ENCODE measurements around the gene CENPM.

DNA sequence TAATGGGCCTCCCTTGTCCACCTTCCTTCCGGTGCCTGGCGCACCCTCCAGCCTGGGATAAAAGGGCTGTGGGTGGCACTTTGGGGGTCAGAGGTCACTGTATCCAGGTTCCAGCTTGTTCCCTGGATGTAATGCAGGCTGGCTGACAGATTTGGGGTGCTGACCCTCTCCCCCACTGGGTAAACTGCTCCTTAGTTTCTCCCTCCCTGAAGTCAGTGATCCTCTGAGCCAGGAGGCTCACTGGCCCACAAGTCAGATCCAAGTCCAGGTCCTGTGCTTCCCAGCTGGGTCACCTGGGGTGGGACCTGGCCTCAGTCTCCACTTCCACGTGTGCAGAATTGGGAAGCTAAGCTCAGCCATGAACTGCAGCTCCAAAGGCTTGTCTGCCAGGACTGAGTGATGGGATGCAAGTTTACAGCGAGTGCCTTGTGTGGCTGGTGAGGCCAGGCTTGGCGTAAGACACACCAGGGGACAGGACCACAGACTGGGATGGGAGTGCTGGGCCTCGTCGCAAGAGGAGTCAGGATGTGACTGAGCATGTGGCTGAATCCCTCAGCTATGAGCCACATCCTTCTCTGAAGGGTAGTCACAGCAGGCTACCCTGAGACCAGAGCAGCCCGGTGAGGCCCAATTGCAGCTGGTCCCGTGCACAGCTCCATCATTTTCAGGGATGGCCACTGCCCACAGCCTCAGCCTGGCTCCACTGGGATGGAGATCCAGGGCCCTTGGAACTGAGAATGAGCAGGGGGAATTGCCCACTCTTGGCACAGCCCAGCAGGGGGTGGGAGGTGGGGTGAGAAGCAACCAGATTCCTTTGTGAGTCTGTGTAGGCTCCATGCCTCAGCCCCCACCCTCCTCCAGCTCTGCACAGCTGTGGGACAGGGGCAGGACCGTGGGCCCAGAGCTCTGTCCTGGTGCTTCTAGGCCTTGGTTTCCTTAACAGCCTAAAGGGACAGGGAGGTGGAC is 39.2 kb downstream of the CENPM start:
- peak; percentile 12; the same call in 1 of the 2 replicates for TF ChIP-seq POLR2AphosphoS5 (IDR thresholded peaks at IDR 0.05; ENCODE audit: low read depth, low read length)
- TF ChIP-seq POLR2A (IDR thresholded peaks at IDR 0.05; ENCODE audit: low read depth, low read length) = no peak; the same call in none of the 2 replicates
- no peak for TF ChIP-seq TAF1 (IDR thresholded peaks at IDR 0.05; ENCODE audit: borderline replicate concordance, low read depth, low read length)
